Measurements from ENCODE around the gene HPCAL4. TPM values are rescaled to one million over a fixed set of nuclear protein-coding genes. Genes with fewer than 3 reads are reported as not detected.
A peak's percentile ranks its signal among the peaks of the same experiment; 100 is the strongest.

Gene HPCAL4
- total RNA-seq, 1 experiment from 2014 or later = 0.50 TPM

- TF ChIP-seq KAT7 (CRISPR knock-in tag; IDR thresholded peaks at IDR 0.05; ENCODE audit: borderline replicate concordance) = no peak
- no peak for TF ChIP-seq STAT6 (CRISPR knock-in tag; conservative IDR thresholded peaks at IDR 0.05; ENCODE audit: low read depth)
These were observed 16.0 kb downstream of the HPCAL4 start (continued) for GRCh38 chr1:39675220-39675619.

- Mint-ChIP-seq H3K36me3 (no peaks in the 10 kb centered on the region), H3K27ac (no peak overlapping the region), H3K4me3 (no peak overlapping the region), H3K27me3 (ENCODE audit: low read depth) (peaks cover 99% of the 10 kb centered on the region), H3K4me1 (no peaks in the 10 kb centered on the region), H3K9me3 (no peaks in the 10 kb centered on the region)
- ATAC-seq (no peak), DNase-seq (ENCODE audit: low spot score) (no peak)
- ChIA-PET POLR2A (no interaction called here), CTCF (interaction anchor here (0.7 to 6.1 kb wide), 19 partner anchors 8 to 134 kb away, joined by 3 to 90 read pairs (median 11); partner anchors contain the start of genes HPCAL4 and PPIE)
- TF ChIP-seq NFATC4 (CRISPR knock-in tag; IDR thresholded peaks at IDR 0.05) (no peak), CDX4 (CRISPR knock-in tag; IDR thresholded peaks at IDR 0.05; ENCODE audit: borderline replicate concordance) (no peak), GRHL2 (CRISPR knock-in tag; IDR thresholded peaks at IDR 0.05; ENCODE audit: insufficient replicate concordance, severe bottlenecking) (no peak), FOXP4 (CRISPR knock-in tag; IDR thresholded peaks at IDR 0.05) (no peak), E2F5 (CRISPR knock-in tag; IDR thresholded peaks at IDR 0.05) (no peak), USF1 (CRISPR knock-in tag; IDR thresholded peaks at IDR 0.05) (no peak), NR2C2 (CRISPR knock-in tag; IDR thresholded peaks at IDR 0.05) (no peak), EMX1 (CRISPR knock-in tag; IDR thresholded peaks at IDR 0.05) (no peak), ZMAT4 (CRISPR knock-in tag; IDR thresholded peaks at IDR 0.05) (no peak), NR3C1 (CRISPR knock-in tag; conservative IDR thresholded peaks at IDR 0.05; ENCODE audit: low read depth) (no peak), TCF7 (CRISPR knock-in tag; IDR thresholded peaks at IDR 0.05; ENCODE audit: low read depth) (no peak)
These were observed 18.0 kb downstream of the HPCAL4 start for GRCh38 chr1:39673215-39673614.

GRCh38 chr1:39672551-39672947 lies 18.7 kb downstream of the HPCAL4 start:
- POLR2A ChIA-PET = interaction anchor here (0.7 to 1.3 kb wide), 2 partner anchors 14 to 29 kb away, joined by 3 to 6 read pairs; no protein-coding TSS in a partner anchor
- peak overlapping the region; percentile 63 for H3K4me3 Mint-ChIP-seq
- H3K27me3 Mint-ChIP-seq (ENCODE audit: low read depth) = peaks cover 100% of the 10 kb centered on the region
- peak; percentile 68 for DNase-seq (ENCODE audit: low spot score)
- ATAC-seq = peak; percentile 64
- H3K4me1 Mint-ChIP-seq = no peaks in the 10 kb centered on the region
- TF ChIP-seq FOXJ3 (CRISPR knock-in tag; IDR thresholded peaks at IDR 0.05; ENCODE audit: borderline replicate concordance) (no peak), CTCF (IDR thresholded peaks at IDR 0.05) (peak; percentile 33; the same call in 1 of the 2 replicates)
- no peaks in the 10 kb centered on the region for H3K9me3 Mint-ChIP-seq
- H3K36me3 Mint-ChIP-seq = no peaks in the 10 kb centered on the region
- no peak overlapping the region for H3K27ac Mint-ChIP-seq
- CTCF ChIA-PET = interaction anchor here (0.7 to 6.1 kb wide), 28 partner anchors 9 to 134 kb away, joined by 3 to 90 read pairs (median 8); partner anchors contain the start of genes HEYL, HPCAL4 and PPIE
